H1 (cell line): Measurements from ENCODE around the gene ZMAT5. TPM values are rescaled to one million over a fixed set of nuclear protein-coding genes. Genes with fewer than 3 reads are reported as not detected.

ENCODE experiments used
- CTCF ChIA-PET: fragments of 300-600 bp; sonication (Branson Sonifier 250); formaldehyde crosslinking; loops from one replicate; lab custom pipeline; 2021; ENCODE audit not compliant: partially characterized antibody; lab: Charles Lee
- POLR2A ChIA-PET: fragments of 300-600 bp; sonication (Branson Sonifier 250); formaldehyde crosslinking; loops from one replicate; lab custom pipeline; 2021; ENCODE audit warnings: inconsistent platforms; ENCODE audit not compliant: partially characterized antibody; lab: Charles Lee
- DNase-seq, 2 experiments: peaks; one replicate each; pipeline versions ENCODE4 v3.0.0 to v3.0.0-alpha.2; 2010 to 2022; ENCODE audit warnings: low spot score in 2 of 2, low read depth in 1 of 2, mixed read lengths in 1 of 2
- FAIRE-seq: peaks from 2 replicates; lab custom pipeline; 2011; peaks lifted over from hg19 to GRCh38; lab: Jason Lieb, UNC
- H2AFZ ChIP-seq: 2 replicates; pipeline ENCODE4 v1.8.1; 2012; ENCODE audit warnings: low read length, inconsistent platforms
- H2AK5ac ChIP-seq: 2 replicates; pipeline ENCODE4 v1.6.1; 2013; ENCODE audit warnings: low read depth, low read length
- H2BK120ac ChIP-seq: replicated peaks from 2 replicates; pipeline ENCODE3; 2013; ENCODE audit warnings: low read depth, low read length, inconsistent platforms
- H2BK12ac ChIP-seq: 2 replicates; pipeline ENCODE4 v1.6.1; 2013; ENCODE audit warnings: low read depth, low read length
- H2BK15ac ChIP-seq: 2 replicates; pipeline ENCODE4 v1.6.1; 2013; ENCODE audit warnings: low read length
- H2BK20ac ChIP-seq: 2 replicates; pipeline ENCODE4 v1.6.1; 2013; ENCODE audit warnings: low read length
- H2BK5ac ChIP-seq: 2 replicates; pipeline ENCODE4 v1.6.1; 2013; ENCODE audit warnings: low read depth, low read length
- H3K14ac ChIP-seq: 2 replicates; pipeline ENCODE4 v1.6.1; 2013; ENCODE audit warnings: inconsistent platforms; ENCODE audit not compliant: insufficient read length
- H3K18ac ChIP-seq: 2 replicates; pipeline ENCODE4 v1.6.1; 2013; ENCODE audit warnings: low read length; ENCODE audit errors: extremely low read depth
- H3K23ac ChIP-seq: 2 replicates; pipeline ENCODE4 v1.6.1; 2013; ENCODE audit warnings: inconsistent platforms; ENCODE audit not compliant: insufficient read length
- H3K23me2 ChIP-seq: 2 replicates; pipeline ENCODE4 v1.6.1; 2013; ENCODE audit warnings: low read depth, low read length
- H3K27ac ChIP-seq: 2 replicates; pipeline ENCODE4 v1.6.1; 2011; ENCODE audit warnings: low read depth, low read length, inconsistent platforms
- H3K27me3 ChIP-seq, 4 experiments: replicated peaks in 1 of 4; 1 replicate in 1 of 4; 2 replicates in 3 of 4; pipeline versions ENCODE4 v1.6.1 to v1.8.1; 2011 to 2013; ENCODE audit warnings: low read length in 3 of 4, mild to moderate bottlenecking in 3 of 4, inconsistent platforms in 2 of 4, mixed read lengths in 2 of 4, moderate library complexity in 1 of 4; ENCODE audit not compliant: control insufficient read depth in 3 of 4, insufficient read depth in 3 of 4; ENCODE audit errors: extremely low read depth in 1 of 4
- H3K36me3 ChIP-seq, 4 experiments: 2 replicates each; pipeline versions ENCODE4 v1.6.1 to v1.8.1; 2011 to 2013; ENCODE audit warnings: mild to moderate bottlenecking in 4 of 4, low read length in 3 of 4, moderate library complexity in 2 of 4, control low read depth in 1 of 4, inconsistent platforms in 1 of 4; ENCODE audit not compliant: insufficient read depth in 4 of 4, control insufficient read depth in 2 of 4
- H3K4ac ChIP-seq: replicated peaks from 2 replicates; pipeline ENCODE3; 2013; ENCODE audit warnings: low read length, low read depth, mixed read lengths, inconsistent platforms; ENCODE audit not compliant: insufficient read length
- H3K4me1 ChIP-seq, 4 experiments: replicated peaks in 1 of 4; 1 replicate in 1 of 4; 2 replicates in 3 of 4; pipeline versions ENCODE4 v1.6.1 to v1.8.1; 2011 to 2013; ENCODE audit warnings: low read length in 3 of 4, inconsistent platforms in 2 of 4, mixed read lengths in 1 of 4; ENCODE audit not compliant: insufficient read depth in 4 of 4, control insufficient read depth in 3 of 4
- H3K4me2 ChIP-seq, 2 experiments: 2 replicates each; pipeline versions ENCODE4 v1.6.1 to v1.8.1; 2011 to 2013; ENCODE audit warnings: low read depth in 2 of 2, low read length in 2 of 2, control low read depth in 1 of 2, inconsistent platforms in 1 of 2, mild to moderate bottlenecking in 1 of 2; ENCODE audit not compliant: insufficient read depth in 1 of 2
- H3K4me3 ChIP-seq, 4 experiments: fragments of 200-600, 300-600 bp in 1 of 4; sonication (generic), shearing (Covaris generic), sonication (Bioruptor Twin) in 1 of 4; 2 replicates each; pipeline versions ENCODE4 v1.5.1 to v1.8.1; 2011 to 2016; ENCODE audit warnings: low read length in 4 of 4, low read depth in 3 of 4, control low read depth in 2 of 4, inconsistent platforms in 2 of 4, mild to moderate bottlenecking in 2 of 4, mixed read lengths in 1 of 4, moderate library complexity in 1 of 4; ENCODE audit not compliant: insufficient read depth in 2 of 4; ENCODE audit errors: extremely low read depth in 1 of 4
- H3K56ac ChIP-seq: replicated peaks from 2 replicates; pipeline ENCODE3; 2013; ENCODE audit warnings: low read depth, mild to moderate bottlenecking, mixed read lengths, low read length, inconsistent platforms; ENCODE audit not compliant: insufficient read length
- H3K79me1 ChIP-seq: 2 replicates; pipeline ENCODE4 v1.6.1; 2013; ENCODE audit warnings: low read depth, low read length, control low read depth
- H3K79me2 ChIP-seq, 2 experiments: 2 replicates each; pipeline versions ENCODE4 v1.6.1 to v1.8.1; 2012 to 2013; ENCODE audit warnings: low read length in 2 of 2, mild to moderate bottlenecking in 2 of 2, inconsistent platforms in 1 of 2; ENCODE audit not compliant: insufficient read depth in 2 of 2, control insufficient read depth in 1 of 2
- H3K9ac ChIP-seq, 4 experiments: replicated peaks in 1 of 4; 1 replicate in 1 of 4; 2 replicates in 3 of 4; pipeline versions ENCODE4 v1.6.1 to v1.8.1; 2011 to 2013; ENCODE audit warnings: low read depth in 3 of 4, low read length in 3 of 4, control low read depth in 2 of 4, mild to moderate bottlenecking in 2 of 4, moderate library complexity in 2 of 4, inconsistent platforms in 1 of 4; ENCODE audit errors: extremely low read depth in 1 of 4
- H3K9me3 ChIP-seq, 2 experiments: 2 replicates each; pipeline versions ENCODE4 v1.6.1 to v1.8.1; 2012 to 2013; ENCODE audit warnings: mild to moderate bottlenecking in 2 of 2, moderate library complexity in 2 of 2, control low read depth in 1 of 2, inconsistent platforms in 1 of 2, low read depth in 1 of 2, low read length in 1 of 2, mixed read lengths in 1 of 2; ENCODE audit not compliant: insufficient read depth in 2 of 2
- H4K20me1 ChIP-seq, 2 experiments: replicated peaks in 1 of 2; 2 replicates each; pipeline versions ENCODE3 to v1.8.1; 2011 to 2013; ENCODE audit warnings: inconsistent platforms in 2 of 2, low read length in 2 of 2, mild to moderate bottlenecking in 1 of 2; ENCODE audit not compliant: insufficient read depth in 2 of 2, control insufficient read depth in 1 of 2
- H4K5ac ChIP-seq: 2 replicates; pipeline ENCODE4 v1.6.1; 2013; ENCODE audit warnings: low read length, low read depth, mixed read lengths, inconsistent platforms; ENCODE audit not compliant: insufficient read length
- H4K8ac ChIP-seq: 2 replicates; pipeline ENCODE4 v1.8.0; 2013; ENCODE audit warnings: mild to moderate bottlenecking, moderate library complexity, low read length, inconsistent platforms; ENCODE audit not compliant: insufficient read depth; ENCODE audit errors: extremely low read depth
- H4K91ac ChIP-seq: replicated peaks from 2 replicates; pipeline ENCODE3; 2013; ENCODE audit warnings: low read length, mixed read lengths, inconsistent platforms; ENCODE audit not compliant: insufficient read length
- CHD1 ChIP-seq: IDR thresholded peaks from 2 replicates; pipeline ENCODE4 v1.6.1; 2012; ENCODE audit warnings: low read depth, low read length, improper control_type of control experiment
- CREB1 ChIP-seq: IDR thresholded peaks from 2 replicates; pipeline ENCODE4 v1.6.1; 2012; ENCODE audit warnings: inconsistent platforms
- EGR1 ChIP-seq: IDR thresholded peaks from 2 replicates; pipeline ENCODE4 v1.6.1; 2011; ENCODE audit warnings: low read depth, low read length, borderline replicate concordance
- FOSL1 ChIP-seq: IDR thresholded peaks from 2 replicates; pipeline ENCODE4 v1.6.1; 2011; ENCODE audit warnings: mild to moderate bottlenecking, low read depth, low read length, moderate library complexity; ENCODE audit not compliant: insufficient read depth
- JUN ChIP-seq: IDR thresholded peaks from 2 replicates; pipeline ENCODE4 v1.6.1; 2011; ENCODE audit warnings: low read depth, mild to moderate bottlenecking, improper control_type of control experiment, low read length
- SIRT6 ChIP-seq: IDR thresholded peaks from one replicate; pipeline ENCODE4 v1.7.1; 2012; ENCODE audit warnings: low read length, inconsistent platforms
- WGBS, 2 experiments: shearing (Covaris generic) in 1 of 2; methylation state at CpG; one replicate each; pipeline versions ENCODE4 v1.1.6 to v1.1.7; 2013 to 2015; ENCODE audit warnings: low lambda C conversion rate in 2 of 2, mixed read lengths in 2 of 2, inconsistent platforms in 1 of 2, low coverage in 1 of 2, missing lambda C conversion rate in 1 of 2; ENCODE audit not compliant: insufficient replicate concordance in 2 of 2, insufficient coverage in 1 of 2, insufficient read length in 1 of 2; ENCODE audit errors: extremely low coverage in 1 of 2, missing lambda C conversion rate in 1 of 2; 5-methylcytosine and 5-hydroxymethylcytosine counted together
- polyA plus RNA-seq, 7 experiments: library from polyadenylated mRNA; depleted of rRNA in 3 of 7; stranded (reverse) in 5 of 7; unstranded in 2 of 7; fragments of >200 nt in 5 of 7; fragments of 200-250 nt in 2 of 7; gene quantifications; 1 replicate in 5 of 7; 2 replicates in 1 of 7; 4 replicates in 1 of 7; pipeline versions ENCODE4 v1.2.1 to v1.2.3, GENCODE V29; 2011 to 2013; ENCODE audit warnings: missing spikeins in 2 of 7, mixed read lengths in 2 of 7
- total RNA-seq: library from RNA; stranded (reverse); fragmentation: NEBNext Ultra II Directional; extraction: Animal tissue kit (Norgen Biotek cat#: 25700); gene quantifications from 2 replicates; pipeline ENCODE4 v1.2.1, GENCODE V29; 2021

ZMAT5 gene
- total and polyA plus RNA-seq, 2 of the 8 experiments (the other 6 are each of a cell fraction or from before 2014, with no cell fraction given), result 14.0 to 38.3 TPM

DNA sequence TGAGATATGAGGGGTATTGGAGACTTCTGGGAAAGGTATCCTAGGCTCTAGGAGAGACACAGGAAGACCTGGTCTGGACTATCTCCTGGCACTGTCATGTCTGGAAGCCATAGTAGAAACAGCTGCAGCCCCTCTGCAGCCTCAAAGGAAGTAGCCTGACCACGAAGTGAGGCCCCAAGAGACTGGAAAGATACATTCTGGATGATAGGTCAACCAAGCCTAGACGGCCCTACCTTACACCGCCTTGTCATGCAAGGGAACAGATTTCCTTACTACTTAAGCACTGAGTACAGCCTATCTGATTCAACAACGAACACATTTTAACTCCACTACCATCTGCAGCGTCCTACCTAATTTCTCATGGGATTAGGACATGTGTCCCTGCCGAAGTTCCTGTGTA lies 31.5 kb upstream of the ZMAT5 start:
- no peak overlapping the region for H3K4ac ChIP-seq
- no peak overlapping the region for H2AFZ ChIP-seq
- POLR2A ChIA-PET, result no interaction called here
- H4K91ac ChIP-seq, result no peak overlapping the region
- H2AK5ac ChIP-seq, result no peak overlapping the region
- no peak overlapping the region for H3K4me2 ChIP-seq
- DNase-seq (no peak), FAIRE-seq (no peak)
- H3K18ac ChIP-seq, result no peak overlapping the region
- peaks cover 0 to 3% (median 0%) of the 10 kb centered on the region in 4 experiments; a peak in 1 of 7 replicates for H3K4me1 ChIP-seq
- H3K56ac ChIP-seq, result no peak overlapping the region
- no peak overlapping the region for H3K4me3 ChIP-seq
- H2BK5ac ChIP-seq, result no peak overlapping the region
- H2BK20ac ChIP-seq, result no peak overlapping the region
- no peak overlapping the region for H3K9ac ChIP-seq
- TF ChIP-seq FOSL1, result no peak
- no peak for TF ChIP-seq SIRT6
- no peak for TF ChIP-seq CHD1
- no peak for TF ChIP-seq CREB1
- TF ChIP-seq JUN, result no peak
- TF ChIP-seq EGR1, result no peak
- H3K14ac ChIP-seq, result no peak overlapping the region
- H3K23me2 ChIP-seq, result no peaks in the 10 kb centered on the region
- H3K23ac ChIP-seq, result no peak overlapping the region
- 85% methylated on average over 6 of the region's 6 CpGs; no CpG with 5 or more reads in 1 of the 2 experiments for WGBS, 2 experiments
- no peak overlapping the region for H4K8ac ChIP-seq
- CTCF ChIA-PET, result interaction anchor here (1.4 kb wide), 1 partner anchor 207 kb away, joined by 5 read pairs; no protein-coding TSS in a partner anchor
- H2BK12ac ChIP-seq, result no peak overlapping the region
- no peaks in the 10 kb centered on the region for H4K20me1 ChIP-seq
- H4K5ac ChIP-seq, result no peak overlapping the region
- H3K9me3 ChIP-seq, result no peaks in the 10 kb centered on the region
- H3K27ac ChIP-seq, result no peak overlapping the region
- H2BK120ac ChIP-seq, result no peak overlapping the region
- no peaks in the 10 kb centered on the region for H3K79me2 ChIP-seq
- no peak overlapping the region for H2BK15ac ChIP-seq
- H3K36me3 ChIP-seq, result peaks cover 0 to 30% (median 10%) of the 10 kb centered on the region in 4 experiments; a peak in 6 of 8 replicates
- no peaks in the 10 kb centered on the region for H3K27me3 ChIP-seq
- no peaks in the 10 kb centered on the region for H3K79me1 ChIP-seq
